Non-pigmented ciliary epithelial cell (primary cell): ENCODE results near the gene SDHA.
"Not testable (repeated sequence)": the region's sequence is repeated elsewhere in the genome, so short reads cannot be mapped to it uniquely, and the experiment has no call there.

Source experiments
- DNase-seq: peaks from one replicate; pipeline ENCODE4 v3.0.0-alpha.2; 2010; ENCODE audit warnings: low read depth

SDHA gene

DNA sequence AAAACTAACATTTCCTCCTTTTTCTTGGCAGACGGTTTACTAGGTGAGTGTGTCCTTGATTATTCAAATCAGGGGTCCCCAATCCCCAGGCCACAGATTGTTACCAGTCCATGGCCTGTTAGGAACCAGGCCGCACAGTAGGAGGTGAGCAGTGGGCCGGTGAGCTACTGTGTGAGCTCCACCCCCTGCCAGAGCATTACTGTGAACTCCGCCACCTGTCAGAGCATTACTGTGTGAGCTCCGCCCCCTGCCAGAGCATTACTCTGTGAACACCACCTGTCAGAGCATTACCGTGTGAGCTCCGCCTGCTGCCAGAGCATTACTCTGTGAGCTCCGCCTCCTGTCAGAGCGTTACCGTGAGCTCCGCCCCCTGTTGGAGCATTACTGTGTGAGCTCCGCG, 39.0 kb downstream of the SDHA start:
- no peak for DNase-seq

DNA sequence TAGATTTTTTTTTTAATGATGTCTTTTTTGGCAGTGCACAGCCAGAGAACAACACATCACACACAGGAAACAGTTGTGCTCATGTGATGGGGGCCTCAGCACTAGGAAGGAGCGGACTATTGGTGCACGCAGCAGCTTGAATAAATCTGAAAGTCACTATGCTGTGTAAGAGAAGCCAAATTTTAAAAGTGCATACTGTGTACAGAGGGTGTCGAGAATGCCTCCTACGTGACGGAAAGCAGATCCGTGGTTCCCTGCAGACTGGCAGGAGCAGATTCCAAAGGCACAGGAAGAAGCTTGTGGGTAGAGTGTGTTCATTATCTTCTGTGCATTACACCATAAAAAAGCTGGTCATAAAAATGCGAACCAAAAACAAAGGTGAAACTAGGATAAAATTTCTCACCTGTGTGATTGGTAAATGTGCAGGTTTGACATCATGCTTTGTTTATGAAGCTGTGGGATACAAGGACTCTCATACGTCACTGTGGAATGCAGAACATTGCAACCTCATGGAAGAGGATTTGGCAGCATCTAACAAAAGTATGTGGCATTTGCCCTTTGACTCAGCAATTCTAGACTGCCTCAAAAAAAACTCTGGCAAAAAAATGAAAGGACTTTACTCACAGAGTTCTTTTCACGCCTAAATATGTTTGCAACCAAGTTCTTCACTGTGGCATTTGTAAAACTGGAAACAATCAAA, 45.3 kb downstream of the SDHA start:
- DNase-seq, result peak; percentile 91

DNA sequence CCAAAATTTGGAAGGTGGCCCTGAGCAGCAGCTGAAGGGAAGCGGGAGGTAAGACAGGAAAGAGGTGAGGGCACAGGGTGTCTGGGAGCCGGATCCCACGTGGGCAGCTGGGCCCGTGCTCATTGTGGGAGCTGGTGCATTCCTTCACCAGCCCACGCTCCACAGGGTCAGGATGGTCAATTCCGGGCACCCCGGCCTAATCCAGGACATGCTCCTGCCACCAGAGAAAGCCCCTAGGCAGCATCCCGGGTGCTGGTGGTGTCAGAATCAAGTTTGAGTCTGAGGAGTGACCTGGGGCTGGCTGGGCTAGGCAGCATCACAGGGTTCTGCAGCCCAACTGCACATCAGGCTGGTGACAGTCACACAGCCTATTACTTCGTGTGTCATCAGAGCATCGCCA, 46.2 kb downstream of the SDHA start:
- no peak for DNase-seq

DNA sequence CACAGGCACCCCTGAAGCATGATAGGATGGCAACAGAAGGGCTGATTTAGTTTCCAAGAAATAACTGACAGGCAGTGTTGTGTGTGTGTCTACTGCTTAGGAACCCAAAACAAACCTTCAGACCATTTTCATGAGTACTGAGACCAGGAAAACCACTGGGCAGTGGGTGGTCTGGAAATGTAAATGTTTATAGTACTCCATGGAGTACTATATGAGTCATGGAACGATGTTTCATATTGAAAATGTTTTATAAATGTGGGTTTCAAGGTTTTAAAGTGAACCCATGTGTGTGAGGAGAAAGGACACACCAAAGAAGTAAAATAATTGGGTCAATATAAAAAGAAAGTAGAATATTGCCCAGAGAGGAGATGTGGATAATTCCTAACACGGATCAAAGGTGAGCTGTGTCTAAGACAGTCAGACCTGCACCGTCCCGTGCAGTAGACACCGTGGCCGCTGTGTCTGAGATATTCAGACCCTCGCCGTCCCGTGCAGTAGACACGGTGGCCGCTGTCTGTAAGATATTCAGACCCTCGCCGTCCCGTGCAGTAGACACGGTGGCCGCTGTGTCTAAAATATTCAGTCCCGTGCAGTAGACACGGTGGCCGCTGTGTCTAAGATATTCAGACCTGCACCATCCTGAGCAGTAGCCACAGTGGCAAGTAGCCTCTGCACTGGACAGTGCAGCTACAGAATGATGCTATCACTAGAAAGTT, 48.3 kb downstream of the SDHA start:
- peak; percentile 42 for DNase-seq

DNA sequence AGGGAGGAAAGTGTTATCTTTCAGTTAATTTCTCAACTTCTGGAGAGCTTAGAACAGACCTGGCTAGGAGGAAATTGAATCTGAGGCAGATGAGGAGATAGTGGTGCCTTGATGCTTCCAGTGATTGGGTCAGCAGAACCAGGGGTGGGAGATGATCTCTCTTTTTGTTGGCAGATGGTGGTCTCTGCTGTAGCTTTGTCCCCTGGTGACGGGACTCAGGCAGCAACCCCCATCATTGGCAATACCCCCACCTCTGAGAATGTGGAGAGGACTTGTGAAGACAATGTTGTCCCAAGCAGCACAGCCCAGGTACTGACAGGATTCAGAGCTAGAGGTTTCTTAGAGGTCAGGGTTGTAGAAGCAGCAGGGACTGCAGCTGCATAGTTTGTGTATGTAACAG, 49.6 kb downstream of the SDHA start:
- no peak for DNase-seq

DNA sequence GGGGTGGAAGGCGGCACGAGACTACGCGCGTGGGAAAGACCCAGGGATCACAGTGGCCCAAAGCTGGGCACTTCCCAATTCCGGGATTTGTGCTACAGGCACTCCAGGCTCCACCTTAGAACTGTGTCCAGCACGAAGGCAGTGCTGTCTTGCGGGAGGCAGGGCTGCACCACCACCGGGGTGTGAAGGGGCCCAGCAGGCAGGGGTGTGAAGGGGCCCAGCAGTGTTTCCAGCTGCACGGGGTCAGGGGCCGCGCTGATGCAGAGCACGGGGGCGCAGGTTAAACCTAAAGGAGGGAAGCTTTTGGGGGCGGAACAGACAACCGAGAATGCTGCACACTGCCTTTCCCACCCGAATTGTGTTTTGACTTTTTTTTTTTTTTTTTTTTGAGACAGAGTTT, 52.2 kb downstream of the SDHA start:
- DNase-seq, result no peak

DNA sequence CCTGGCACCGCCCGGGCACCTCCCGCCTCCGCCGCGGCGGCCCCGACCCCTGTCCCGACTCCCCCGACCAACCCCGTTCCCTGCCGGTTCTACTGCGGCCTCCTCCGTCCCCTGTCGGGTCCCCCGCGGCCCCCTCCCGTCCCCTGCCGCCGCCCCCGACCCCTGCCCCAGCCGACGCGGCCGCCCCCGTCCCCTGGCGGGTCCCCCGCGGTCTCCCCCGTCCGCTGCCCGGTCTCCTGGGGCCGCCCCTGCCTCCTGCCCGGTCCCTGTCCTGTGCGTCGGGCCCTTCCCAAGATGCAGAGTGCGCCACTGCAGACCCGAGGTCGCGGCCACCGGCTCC, 53.7 kb downstream of the SDHA start:
- not testable (repeated sequence) for DNase-seq

DNA sequence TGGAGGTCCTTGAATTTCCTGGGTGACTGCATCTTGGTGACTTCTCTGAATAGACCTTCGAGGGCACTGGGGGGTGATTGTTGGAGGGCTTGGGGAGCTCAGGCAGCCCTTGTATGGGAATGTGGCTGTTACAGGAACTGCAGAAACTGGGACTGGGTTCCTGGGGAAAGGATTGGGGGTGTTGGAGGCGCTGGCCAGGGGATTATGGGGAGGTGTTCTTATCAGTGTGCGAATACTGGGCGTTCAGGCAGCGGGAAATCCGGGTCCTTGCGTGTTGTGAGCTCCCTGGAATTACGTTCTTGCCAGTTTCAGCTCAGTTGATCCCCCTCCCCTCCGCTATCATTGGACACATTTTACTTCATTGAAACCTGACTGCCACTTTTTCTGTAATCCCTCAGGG, 55.0 kb downstream of the SDHA start:
- not testable (repeated sequence) for DNase-seq

DNA sequence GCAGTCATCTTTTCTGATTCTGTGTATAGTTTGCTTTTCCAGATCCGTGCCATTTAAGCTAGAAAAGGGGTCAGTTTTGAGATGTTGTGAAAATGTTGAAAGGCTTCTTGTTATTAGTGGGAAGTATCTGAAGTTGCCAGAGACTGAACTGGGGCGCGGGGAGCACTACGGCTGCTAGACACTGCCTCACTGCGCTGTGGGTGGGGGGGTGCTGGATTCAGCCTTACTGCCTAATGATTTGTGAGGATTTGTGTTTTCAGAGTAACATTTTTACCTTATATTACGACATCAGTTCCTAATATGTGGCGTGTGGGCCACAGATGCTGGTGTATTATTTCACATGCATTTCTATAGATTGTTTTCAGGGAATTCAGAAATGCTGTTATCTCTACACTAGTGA, 55.4 kb downstream of the SDHA start:
- DNase-seq, result not testable (repeated sequence)

DNA sequence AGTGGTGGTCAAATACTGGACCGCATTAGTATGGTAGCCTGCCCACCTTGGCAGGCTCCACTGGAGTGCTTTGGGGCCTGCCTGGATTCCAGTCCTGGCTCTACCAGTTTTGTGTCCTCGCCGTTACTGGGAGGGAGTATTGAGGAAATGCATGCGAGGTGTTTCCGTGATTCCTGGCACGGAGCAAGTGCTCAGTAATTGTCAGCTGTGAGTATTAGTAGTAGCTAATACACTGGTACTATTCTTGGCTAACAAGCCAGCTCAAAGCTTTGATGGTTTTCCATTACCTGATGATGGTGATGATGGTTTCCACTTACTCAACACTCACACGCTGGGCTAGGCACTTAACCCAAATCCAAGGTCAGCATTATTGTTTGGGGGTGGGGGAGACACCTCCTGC, 56.2 kb downstream of the SDHA start:
- not testable (repeated sequence) for DNase-seq

DNA sequence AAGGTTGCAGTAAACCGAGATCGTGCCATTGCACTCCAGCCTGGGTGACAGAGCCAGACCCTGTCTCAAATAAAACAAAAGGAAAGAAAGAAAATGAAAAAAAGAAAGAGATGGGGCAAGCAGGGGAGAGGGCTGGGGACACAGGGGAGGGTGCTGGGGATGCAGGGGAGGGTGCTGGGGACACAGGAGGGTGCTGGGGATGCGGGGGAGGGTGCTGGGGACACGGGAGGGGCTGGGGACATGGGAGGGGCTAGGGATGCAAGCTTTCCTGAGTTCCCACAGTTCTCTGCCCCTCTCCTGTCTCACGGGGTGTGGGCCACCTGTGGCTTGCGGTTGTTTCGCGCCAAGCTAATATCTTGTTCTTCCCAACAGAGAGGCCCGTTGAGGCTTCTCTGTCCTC, 60.5 kb downstream of the SDHA start:
- DNase-seq, result no peak

DNA sequence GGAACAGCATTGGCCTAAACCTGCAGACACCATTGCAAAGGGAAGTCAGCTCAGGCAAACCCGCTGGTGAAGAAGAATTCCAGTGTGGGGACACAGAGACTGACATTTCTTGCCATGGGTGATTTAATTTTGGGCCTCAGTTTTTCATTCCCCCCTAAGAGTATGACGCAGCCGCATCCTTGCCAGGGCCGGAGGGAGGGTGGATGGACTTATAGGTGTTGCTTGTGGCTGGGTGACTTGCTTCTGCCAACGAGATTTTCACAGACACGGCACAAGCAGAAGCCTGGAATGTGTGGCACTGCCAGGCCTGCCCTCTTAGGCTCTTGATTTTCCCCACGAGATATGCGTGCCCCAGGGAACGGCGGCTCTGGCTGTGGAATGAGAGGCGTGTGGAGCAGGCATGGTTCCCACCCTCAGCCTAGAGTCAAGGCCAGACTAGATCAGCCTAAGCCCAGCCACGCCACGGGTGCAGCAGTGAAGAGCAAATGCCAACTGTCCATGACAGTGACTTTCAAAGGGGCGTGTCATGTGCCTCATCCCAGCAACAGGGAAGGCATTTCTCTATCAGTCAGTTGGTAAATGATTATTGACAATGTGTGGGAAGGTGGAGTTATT, 61.0 kb downstream of the SDHA start:
- DNase-seq, result not testable (repeated sequence)

DNA sequence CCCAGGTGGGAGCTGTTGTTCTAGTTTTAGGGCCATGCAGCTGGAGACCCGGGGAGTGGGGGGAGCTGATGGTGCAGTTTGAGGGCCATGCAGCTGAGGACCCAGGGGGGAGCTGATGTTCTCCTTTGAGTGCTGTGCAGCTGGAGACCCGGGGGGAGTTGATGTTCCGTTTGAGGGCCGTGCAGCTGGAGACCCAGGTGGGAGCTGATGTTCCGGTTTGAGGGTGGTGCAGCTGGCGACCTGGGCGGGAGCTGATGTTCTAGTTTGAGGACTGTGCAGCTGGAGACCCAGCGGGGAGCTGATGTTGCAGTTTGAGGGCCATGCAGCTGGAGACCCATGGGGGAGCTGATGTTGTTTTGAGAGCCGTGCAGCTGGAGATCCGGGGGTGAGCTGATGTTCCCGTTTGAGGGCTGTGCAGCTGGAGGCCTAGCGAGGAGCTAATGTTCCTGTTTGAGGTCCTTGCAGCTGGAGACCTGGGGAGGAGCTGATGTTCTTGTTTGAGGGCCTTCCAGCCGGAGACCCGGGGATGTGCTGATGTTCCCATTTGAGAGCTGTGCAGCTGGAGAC, 68.0 kb downstream of the SDHA start:
- DNase-seq, result no peak

DNA sequence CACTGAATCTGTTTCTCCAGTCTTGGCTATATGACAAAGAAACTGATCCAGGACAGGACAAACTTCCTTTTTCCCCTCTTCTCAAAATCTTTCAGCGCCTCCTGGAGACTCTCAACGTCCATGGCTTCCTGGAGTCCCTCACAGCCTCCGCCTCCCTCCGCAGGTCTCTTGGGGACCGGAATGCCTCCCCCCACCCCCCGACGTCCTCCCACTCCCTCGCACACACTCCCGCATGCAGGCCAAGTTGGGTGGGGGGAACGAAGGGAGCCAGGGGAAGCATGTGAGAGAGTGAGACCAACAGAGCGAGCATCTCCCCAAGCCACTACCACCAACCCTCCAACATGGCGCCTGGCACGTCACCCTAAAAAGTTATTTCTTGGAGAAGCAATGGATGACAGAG, 72.1 kb downstream of the SDHA start:
- not testable (repeated sequence) for DNase-seq

DNA sequence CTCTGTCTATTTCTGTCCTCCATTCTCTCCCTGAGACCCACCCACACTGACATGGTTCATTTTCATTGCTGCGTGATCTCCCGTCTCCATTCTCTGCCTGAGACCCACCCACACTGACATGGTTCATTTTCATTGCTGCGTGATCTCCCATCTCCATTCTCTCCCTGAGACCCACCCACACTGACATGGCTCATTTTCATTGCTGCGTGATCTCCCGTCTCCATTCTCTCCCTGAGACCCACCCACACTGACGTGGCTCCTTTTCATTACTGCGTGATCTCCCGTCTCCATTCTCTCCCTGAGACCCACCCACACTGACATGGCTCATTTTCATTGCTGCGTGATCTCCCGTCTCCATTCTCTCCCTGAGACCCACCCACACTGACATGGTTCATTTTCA, 73.2 kb downstream of the SDHA start:
- not testable (repeated sequence) for DNase-seq

DNA sequence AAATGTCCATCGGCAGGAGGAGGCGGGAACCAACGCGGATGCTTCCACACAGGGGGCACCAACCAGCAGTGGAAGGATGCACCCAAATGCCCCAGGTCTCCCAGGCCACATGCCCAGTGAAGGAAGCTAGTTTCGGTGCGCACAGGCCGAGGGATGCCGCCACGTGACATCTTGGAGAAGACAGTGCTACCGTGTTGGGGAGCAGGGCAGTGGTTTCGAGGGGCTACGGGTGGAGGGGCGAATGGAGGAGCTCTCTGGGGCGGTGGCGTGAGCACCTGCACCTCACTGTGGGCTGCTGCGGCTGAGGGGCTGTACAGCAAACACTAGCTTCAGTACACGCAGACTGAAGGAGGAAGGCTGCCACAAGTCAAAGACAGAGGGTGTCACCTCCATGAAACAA, 76.7 kb downstream of the SDHA start:
- DNase-seq, result not testable (repeated sequence)

DNA sequence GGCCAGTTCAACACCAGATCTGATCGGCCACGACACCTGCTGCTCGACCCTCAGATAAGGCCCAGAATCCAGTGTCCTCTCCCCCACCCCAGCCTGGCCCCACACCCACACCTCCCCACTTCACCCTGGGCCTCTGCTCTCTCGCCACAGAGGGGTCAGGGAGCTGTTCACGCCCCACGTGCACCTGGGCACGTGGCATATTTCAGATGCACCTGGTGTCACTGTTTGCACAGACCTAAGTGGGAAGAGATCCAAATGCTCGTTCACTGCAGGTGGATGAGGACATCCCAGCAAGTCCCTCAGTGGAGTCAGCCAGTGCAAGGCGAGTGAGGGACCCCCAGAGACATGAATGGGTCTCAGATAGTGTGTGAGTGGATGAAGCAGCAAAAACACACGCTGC, 78.1 kb downstream of the SDHA start:
- DNase-seq, result not testable (repeated sequence)

DNA sequence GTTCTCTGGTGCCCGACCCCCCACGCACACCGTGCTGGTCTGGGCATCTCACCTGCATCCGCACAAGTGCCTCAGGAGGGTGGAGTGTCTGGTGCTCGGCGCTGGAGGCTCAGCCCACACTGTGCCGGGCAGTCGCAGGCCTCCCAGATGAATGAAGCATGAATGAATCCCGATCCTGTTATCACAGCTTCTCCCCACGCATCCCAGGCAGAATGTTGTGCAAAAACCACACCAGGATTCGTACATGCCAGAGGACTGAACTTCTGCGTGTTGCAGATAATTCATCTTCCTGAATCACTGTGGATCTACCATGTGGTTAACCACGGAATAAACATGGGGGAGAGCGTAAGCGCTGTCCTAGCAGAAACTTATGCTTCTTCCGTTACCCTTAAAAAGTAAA, 78.8 kb downstream of the SDHA start:
- peak; percentile 77 for DNase-seq

DNA sequence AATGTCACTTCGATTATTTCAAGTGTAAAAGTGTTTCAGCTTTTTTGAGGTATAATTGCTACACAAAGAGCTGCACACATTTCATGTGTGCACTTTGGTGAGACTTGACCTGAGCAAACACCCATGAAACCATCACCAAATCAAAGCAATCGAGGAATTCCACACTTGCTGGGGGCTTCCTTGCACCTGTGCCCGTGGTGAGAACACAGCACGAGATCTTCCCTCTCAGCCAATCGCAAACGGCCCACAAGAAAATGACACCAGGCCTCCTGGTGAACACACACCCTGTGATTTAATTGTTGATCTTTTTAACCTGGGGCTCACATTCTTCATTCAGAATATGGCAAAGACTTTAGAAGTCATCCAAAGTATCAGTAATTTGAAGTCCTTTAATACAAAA, 79.3 kb downstream of the SDHA start:
- not testable (repeated sequence) for DNase-seq

DNA sequence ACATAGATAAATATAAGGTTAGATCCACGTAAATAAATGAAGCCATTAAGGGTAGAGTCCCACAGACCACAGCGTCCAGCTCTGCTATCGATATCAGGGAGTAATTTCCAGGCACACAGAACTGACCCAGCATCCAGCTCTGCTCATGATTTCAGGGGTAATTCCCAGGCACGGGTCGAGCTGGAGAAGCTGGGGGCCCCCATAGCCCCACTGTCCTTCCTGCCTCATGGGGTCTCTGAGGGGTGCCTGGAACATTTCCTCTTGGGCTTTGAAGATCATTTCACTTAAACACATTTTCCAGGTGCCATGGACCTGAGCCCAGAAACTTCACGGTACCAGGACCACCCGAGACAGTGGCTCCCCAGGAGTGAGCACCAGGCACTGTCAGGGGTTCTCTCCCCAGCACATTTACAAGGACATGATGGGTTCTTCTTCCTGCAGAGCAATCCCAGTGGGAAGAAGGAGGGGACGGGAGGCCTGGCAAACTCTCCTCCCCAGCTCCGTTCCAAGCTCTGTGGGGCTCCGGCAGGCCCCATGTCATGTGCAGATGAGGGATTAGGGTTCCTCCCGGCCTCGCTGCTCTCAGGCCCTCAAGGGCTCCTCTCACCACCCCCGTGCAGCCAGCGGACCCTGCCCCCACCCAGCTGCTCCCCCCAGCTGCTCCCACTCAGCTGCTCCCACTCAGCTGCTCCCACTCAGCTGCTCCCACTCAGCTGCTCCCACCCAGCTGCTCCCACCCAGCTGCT, 80.0 kb downstream of the SDHA start:
- not testable (repeated sequence) for DNase-seq

DNA sequence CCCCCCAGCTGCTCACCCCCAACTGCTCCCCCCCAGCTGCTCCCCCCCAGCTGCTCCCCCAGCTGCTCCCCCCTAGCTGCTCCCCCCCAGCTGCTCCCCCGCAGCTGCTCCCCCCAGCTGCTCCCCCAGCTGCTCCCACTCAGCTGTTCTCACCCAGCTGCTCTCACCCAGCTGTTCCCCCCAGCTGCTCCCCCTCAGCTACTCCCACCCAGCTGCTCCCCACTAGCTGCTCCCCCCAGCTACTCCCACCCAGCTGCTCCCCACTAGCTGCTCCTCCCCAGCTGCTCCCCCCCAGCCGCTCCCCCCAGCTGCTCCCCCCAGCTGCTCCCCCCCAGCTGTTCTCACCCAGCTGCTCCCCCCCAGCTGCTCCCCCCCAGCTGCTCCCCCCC, 80.6 kb downstream of the SDHA start:
- no peak for DNase-seq

DNA sequence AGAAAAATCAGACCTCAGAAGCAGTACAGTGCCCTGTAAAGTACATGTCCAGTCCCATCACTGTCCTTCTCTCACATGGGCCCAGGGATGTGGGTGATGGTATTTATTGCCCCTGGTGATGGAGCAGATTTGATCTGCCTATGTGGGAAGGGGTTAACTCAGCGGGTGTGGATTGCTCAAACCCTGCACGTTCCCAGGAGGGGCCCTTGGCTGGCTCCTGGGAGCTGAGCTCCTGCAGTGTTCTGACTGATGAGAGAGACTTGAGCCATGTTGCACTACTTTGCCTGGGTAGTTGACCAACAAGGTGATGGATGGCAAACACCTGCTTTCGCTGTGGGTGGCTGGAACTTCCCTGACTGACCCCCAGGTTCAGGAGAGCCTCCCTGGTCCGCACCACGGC, 81.8 kb downstream of the SDHA start:
- DNase-seq, result not testable (repeated sequence)
